NCI-H1694 treated with DMSO at 0.1 percent for 48 hours (cell line): ENCODE data around the gene NAV1.
"Not testable (repeated sequence)": the region's sequence is repeated elsewhere in the genome, so short reads cannot be mapped to it uniquely, and the experiment has no call there.

ENCODE experiments used
- DNase-seq: peaks from one replicate; lab custom pipeline; 2025; lab: John Stamatoyannopoulos, UW

Gene NAV1

DNA sequence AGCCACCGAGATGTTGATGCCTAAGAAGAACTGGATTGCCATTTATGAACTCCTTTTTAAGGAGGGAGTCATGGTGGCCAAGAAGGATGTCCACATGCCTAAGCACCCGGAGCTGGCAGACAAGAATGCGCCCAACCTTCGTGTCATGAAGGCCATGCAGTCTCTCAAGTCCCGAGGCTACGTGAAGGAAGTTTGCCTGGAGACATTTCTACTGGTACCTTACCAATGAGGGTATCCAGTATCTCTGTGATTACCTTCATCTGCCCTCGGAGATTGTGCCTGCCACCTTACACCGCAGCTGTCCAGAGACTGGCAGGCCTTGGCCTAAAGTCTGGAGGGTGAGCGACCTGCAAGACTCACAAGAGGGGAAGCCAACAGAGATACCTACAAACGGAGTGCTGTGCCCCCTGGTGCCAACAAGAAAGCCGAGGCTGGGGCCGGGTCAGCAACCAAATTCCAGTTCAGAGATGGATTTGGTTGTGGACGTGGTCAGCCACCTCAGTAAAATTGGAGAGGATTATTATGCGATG is 18.8 kb upstream of the NAV1 start:
- DNase-seq: not testable (repeated sequence)

DNA sequence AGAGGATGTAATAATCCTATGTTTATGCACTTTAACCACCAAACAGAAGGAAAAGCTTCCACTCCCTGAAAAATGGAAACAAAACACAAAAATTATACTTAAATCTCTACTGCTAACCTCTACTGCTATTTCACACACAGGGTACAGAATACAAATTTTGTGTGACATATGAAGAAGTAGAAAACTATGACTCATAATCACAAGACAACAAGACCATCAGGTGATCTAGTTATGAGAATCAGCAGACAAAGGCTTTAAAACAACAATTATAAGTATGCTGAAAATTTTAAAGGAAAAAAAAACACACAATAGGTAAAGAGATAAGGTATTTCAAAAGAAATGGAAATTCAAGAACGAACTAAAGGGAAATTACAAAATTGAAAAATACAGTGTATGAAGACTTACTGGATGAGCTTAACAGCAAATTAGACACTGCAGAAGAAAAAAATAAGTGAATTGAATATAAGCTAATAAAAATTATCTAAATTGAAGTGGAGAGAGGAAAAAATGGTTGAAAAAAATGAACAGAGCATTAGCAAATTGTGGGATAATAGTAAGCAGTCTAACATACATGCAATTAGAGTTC is 13.6 kb upstream of the NAV1 start:
- no peak for DNase-seq

DNA sequence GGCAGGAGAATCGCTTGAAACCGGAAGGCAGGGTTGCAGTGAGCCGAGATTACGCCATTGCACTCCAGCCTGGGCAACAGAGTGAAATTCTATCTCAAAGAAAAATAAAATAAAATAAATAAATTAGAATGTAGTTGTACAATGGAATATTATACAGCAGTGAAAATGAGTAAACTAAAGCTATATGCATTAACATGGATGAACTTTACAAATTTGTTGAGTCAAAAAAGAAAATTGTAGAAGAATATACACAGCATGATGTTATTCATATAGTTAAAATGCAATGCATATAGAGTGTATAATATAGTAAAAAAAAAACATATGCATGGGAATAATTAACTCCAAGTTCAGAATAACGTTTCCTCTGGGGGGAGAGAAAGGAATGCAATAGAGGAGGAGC is 11.0 kb upstream of the NAV1 start:
- DNase-seq: no peak

DNA sequence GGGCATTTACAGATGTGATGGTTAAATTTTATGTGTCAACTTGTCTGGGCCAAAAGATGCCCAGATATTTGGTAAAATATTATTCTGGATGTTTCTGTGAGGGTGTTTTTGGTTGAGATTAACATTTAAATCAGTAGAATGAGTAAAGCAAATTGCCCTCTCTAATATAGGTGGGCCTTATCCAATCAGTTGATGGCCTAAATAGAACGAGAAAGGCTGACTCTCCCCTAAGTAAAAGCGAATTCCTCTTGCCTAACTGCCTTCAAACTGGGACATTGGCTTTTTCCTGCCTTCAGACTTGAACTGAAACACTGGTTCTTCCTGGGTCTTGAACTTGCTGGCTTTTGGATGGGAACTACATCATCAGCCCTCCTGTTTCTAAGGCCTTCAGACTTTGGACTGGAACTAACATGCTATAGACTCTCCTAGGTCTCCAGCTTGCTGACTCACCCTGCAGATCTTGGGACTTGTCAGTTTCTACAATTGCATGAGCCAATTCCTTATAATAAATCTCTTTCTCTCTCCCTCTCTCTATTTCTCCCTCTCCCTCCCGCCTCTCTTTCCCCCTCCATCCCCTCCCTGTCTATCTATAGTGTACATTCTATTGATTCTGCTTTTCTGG is 10.2 kb upstream of the NAV1 start:
- no peak for DNase-seq

DNA sequence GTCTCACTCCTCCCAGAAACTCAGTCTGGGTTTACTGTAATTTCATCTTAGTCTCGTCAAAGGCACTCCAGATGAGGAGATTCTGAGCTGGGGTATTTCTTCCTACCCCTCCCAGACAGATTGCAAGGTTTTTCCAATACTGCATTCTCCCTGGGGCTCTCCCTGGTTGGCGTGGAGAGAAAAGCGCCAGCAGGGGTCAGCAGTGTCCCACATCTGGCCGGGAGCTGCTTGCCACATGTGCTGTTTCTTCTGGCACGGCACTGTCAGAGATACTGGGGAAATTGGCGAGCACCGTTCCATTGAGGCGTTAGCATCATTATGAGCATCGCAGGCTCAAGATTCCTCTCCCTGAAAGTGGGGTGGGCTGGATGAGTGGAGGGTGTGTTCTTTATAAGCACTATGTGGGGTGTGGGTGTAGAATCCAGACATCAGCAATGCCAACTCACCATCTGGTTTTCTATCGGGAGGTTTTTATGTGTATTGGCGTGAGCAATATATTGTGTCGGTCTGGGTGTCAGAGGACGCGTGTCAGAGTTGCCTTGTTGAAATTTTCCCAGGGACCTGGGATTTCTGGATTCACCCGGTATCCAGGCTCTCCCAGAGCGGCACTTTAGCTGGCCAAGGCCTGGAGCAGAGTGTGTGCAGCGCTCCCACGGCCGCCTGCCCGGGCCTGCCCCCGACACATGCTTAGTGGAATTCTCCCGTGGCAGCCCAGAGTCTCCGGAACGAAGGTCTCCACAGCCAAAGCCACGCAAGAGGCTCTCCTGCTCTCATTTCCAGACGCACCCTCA is 8.0 kb upstream of the NAV1 start:
- peak; percentile 81 for DNase-seq

DNA sequence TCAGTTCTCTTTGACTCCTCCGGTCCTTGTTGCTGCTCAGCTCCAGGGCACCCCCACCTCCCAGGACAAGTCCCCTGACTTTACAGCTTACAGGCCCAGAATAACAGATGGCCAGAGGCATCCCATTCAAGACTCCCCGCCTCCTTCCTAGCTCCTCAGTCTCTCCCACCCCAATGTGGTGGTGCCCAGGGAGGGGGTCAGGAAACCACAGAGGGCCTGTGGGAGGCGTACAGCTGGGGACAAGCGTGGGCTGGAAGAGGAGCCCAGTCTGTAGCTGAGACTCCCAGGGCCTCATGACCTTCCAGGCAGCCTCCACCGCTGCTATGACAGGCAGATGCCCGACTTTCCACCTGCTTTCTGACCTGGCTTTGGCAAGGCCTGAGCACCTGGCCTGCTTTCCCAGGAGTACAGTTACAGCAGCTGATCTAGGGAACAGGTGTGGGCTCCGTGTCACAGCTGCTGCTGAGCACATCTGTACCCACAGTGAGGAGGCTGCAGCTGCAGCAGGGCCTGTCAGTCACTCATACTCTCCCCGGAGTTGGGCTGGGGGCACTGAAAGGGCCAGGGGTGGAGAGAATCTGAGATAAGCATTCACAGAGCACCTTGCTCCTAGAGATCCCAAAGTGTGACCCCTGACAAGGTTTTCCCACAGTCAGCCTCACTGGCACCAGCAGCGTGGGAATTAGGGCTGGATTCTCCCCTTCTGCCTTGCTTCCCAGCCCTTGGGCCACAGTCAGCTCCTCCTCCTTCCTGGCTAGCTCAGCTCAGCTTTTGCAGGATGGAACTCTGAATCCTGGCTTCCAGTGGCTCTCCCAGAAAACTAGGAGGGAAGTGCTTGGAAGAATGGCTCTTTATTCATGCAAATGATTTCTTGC is 7.1 kb upstream of the NAV1 start:
- DNase-seq: no peak

DNA sequence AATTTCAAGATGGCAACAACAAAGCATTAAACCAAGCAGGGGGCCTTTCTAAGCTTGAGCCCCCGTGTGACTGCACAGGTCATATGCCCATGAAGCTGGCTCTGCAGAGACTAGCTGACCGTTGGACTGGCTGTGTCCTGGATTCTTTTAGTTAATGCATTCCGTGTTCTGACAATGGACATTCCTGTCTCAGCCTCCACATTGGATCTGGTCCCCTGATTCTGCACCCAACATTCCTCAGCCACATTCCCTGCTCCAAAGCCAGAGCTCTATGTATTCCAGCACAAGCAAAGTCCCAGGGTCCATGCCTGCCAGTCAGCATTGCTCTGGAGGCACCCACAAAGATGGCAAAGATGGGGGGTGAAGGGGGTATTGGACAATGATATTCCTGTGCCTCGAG is 5.1 kb upstream of the NAV1 start:
- no peak for DNase-seq

DNA sequence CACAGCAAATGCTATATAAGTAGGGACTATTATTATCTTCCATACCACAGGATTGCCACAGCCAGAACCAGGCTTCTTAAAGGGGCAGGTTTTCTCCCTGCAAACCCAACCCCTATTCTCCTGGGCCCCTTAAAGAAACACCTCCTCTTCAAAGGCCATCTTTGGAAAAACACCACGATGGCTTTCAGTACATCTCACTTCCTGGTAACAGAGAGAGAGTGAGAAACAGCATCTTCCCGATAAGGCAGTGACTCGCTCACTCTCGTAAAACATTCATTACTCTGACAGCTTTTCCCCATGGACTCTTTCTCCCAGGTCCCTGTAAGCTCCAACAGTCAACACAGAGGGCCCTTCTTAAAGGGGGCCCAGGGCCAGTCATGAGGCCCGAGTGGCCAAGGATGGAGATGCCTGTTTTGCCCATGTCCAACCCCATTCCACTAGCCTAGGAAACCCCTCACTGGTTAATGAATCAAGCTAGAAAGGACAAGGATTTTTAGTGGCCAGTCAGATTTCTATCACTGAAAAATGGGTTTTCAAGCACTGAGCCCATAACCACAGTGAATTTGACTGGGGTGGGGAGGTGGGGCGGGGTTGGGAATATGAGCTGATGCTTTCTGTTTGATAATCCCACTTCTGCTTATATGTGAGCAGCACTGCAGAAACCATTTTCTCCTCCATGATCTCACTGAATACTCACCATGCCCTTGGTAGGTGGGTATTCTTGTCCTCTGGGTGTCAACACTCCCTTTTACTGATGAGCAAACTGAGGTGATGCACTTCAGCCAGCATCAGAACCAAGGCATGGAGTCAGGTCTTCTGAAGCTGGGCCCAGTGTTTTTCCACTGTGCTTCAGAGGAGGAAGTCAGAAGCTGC is 3.6 kb upstream of the NAV1 start:
- no peak for DNase-seq

DNA sequence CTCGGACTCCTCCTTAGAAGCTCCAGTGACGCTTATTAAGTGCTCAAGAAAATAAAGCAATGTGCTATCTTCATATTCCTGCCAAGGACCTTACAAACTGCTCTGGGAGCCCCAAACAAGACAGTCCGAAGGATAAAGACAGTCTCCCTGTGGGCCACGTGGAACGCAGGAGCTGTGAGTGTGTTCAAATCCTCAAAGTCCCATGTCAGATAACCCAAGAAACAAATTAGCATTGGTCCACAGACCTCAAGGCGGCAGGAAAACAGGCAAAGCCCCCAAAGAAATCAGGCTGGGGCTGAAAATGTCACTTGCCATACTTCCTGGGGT is 3.0 kb upstream of the NAV1 start:
- DNase-seq: no peak

DNA sequence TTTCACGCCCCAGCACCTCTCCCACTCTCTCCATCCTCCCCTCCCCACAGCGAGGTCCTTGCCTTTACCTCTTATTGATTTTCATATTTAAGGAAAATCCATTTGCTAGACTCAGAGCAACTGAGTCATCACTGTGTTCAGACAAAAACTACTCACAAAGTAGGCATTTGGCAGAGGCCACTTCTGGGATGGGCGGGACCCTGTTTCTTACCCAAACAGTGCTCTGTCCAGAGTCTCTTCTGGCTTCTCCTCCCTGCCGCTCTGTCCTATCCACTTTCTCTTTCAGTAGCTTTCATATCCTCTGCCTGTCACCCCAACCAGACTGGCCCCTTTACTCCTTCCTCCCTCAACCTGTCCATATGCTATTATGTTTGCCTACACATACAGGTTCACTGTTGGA is 2.4 kb upstream of the NAV1 start:
- DNase-seq: no peak

DNA sequence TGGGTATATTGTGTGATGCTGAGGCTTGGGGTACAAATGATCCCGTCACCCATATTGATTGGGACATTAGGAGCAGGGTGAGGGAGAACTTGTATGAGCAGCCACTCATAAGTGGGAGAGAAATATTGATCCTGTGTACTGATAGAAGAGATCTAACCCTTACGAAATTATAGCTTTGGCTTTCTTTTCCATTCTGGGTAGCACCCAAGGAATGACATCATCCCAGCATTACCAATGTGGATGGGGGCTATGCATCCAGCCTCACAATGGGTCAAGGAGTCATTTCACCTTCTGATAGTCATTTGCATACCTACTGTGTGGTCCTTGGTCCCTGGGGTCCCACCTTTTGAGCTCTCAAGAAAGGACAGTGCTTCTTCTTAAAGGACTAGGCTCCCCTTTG is 1.9 kb upstream of the NAV1 start:
- no peak for DNase-seq

DNA sequence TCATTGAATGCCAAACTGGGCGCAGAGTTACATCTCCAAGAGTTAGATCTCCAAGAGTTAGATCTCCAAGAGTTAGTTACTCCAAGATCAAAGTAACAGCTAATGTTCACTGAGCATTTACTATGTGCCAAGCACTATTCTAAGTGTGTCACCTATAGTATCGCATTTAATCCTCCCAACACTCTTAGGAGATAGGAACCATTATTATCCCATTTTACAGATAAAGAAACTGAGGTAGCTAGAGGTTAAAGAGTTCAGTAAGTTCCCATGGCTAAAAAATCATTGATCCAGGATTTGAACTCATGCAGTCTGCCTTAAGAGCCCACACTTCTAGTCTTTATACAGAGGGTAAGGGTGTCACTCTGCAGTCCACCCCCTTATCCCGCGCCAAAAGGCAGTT is 1.5 kb upstream of the NAV1 start:
- no peak for DNase-seq

DNA sequence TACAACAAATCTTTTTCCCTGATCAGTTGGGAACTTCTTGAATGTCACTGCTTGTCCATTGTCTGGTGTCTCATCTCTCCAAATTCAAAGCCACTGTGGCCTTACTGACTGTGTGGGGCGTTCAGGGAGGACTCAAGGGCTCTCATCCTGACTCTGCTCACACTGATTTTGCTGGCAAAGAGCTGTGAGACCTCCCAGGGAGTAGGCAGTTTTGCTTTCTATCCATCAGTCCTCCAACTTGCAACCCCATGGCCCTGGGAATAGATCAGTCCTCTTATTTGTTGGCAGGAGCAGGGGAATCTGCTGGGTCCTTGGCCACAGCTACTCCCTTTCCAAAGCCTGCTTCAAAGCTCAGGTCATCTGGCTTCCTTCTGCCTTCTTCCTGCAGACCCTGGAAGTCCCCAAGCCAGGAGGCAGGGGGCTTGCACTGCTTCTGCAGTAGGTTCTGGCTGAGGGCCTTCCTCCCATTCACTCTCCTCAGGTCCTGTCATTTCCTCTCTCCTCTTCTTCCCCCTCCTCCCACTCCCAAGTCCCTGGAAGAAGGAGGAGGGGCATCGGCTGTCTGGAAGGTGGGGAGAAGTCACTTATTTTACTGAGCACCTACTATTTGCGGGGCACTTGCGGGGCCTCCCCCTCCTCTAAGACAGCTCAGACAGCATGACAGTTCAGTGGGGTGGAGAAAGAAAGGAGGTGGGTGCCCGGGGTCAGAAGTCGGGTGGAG is 876 bp upstream of the NAV1 start:
- DNase-seq: no peak

DNA sequence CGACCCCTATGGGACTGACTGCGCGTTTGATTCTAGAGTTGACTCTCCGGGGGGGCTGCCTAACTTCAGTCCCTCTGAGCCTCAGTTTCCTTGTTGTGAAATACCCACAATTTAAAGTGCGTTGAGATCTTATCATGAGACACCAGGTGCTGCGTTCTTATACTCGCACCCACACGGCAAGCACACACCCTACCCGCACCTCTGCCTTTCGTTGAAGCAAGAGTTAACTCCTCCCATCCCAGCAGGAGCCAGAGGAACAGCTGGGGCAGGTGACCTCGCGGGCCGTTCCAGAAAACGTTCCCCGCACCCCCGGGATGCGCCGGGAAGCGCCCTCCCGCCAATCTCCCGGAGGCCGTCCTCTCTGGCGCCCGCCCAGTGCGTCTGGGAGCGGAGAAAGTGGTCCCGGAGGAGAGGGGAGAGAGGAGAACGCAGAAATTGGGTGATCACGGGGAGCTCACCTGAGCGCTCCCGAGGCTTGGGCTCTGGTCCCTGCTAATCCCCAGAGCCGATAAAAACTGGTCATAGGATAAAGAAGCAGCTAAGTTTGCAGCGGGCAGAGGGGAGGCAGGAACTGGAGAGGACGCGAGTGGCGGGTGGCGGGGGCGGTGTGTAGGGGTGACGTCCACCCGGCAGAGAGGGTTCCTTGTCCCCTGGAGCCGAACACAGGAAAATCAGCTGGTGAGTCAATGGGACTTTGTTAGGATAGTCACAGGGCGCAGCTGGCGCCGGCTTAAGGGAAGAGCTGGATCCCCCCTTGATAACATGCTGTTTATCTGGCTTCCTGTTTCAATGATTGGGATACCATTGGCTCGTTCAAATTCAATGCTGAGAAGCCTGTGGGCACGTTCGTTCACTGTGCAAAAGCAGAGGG is 869 bp downstream of the NAV1 start:
- DNase-seq: peak; percentile 38

DNA sequence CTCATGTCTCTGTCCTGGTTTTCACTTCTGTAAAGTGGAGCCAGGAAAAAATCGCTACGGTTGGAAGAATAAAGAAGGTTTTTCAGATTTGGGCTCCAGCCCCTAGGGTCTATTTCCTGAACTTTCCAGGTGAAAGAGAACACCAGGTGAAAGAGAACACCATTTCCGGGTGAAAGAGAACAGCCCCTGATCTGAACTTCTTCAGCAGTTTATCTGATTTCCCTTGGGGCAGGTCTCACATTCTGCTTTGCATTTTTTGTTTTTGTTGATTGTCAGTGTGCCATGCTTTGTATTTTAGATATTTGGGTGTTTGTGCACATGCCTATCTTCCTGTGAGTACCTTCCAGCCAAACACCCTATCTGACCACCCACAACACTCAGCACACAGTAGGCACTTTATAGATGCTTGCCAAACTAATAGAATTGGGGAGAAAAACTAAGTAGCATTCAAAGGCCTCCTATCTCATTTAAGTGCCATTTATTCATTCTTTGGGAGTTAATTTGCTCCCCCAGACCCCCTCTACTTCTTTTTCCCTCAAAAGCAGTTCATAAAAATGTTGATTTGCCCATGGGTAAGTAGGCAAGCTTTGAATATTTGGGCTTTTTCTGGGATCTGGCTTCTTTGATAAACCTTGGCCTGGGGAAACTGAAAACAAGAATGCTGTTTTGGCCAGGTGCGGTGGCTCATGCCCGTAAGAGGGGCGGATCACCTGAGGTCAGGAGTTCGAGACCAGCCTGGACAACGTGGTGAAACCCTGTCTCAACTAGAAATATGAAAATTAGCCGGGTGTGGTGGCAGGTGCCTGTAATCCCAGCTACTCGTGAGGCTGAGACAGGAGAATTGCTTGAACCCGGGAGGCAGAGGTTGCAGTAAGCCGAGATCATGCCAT is 2.2 kb downstream of the NAV1 start:
- no peak for DNase-seq

DNA sequence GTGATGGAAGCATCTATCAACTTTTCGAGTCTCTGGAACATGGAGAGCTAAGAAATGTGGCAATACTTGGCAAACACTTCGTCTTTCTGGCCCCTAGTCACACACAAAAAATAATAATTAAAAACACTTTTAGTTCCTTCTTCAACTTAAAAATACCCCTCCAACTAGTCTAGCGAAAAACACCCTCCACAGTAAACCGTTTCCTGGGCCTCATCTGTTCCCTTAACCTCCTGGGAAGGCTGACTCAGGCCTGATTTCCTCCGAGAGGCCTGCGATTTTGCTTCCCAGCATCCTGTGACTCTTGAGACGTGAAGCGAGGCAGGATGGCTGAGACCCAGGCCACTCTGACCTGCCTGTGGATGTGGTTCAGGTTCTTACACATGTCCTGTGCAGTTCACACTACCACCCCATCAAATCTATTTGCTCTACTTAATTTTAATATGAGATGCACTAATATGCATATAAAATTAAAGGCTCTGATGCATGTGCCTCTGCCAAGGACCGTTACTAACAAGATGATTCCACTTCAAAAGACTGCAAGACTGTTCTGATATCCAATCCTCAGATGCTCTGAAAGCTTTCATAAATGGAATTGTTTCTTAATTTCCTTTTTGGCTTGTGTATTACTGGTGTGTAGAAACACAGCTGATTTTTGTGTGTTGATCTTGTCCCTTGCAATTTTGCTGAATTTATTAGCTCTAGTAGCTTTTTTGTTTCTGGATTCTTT is 3.5 kb downstream of the NAV1 start:
- DNase-seq: no peak

DNA sequence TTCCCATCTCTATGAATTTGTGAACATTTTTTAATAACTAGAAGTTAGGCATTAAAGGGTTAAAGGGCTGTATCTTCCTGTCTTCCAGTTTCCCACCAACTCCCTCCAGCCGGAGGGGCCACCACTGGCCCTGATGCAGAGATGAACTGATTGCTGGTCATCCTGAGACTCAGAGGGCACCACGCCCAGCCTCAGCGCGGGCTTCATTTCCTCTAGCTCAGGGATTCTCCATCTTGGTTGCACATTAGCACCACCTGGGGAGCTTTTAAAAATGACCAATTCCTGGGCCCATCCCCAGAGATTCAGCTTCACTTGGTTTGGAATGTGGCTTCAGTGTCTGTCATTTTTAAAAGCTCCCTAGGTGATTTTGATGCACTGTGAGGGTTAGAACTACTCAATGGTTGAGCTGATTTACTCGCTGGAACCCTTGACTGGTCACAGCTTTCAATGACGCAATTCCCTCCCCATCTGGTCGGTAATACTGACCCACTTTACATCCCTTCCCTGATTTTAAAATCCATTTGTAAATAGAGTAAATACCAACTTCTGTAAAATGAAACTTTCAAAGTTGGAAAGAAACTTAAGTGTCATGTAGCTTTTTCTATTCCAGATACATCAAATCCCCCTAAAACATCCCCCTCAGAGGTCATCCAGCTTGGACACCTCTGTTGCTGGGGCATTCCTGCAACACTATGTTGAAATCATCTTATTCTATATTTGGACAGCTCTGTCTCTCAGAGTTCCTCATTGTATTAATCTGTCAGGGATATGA is 5.1 kb downstream of the NAV1 start:
- no peak for DNase-seq
